ENCODE results near the gene PTPN1. TPM values are rescaled to one million over a fixed set of nuclear protein-coding genes. Genes with fewer than 3 reads are reported as not detected.

PTPN1 gene
- polyA plus RNA-seq, 1 of the 3 experiments (the other 2 are of a cell fraction), result 23.6 TPM

- H3K4me1 ChIP-seq (ENCODE audit: control insufficient read depth in 1 of 2, insufficient read depth in 2 of 2, low read depth in 1 of 2, low read length in 1 of 2), result peaks cover 0 to 4% of the 10 kb centered on the region in 2 experiments; a peak in 1 of 4 replicates
- H3K79me2 ChIP-seq (ENCODE audit: insufficient read depth), result no peaks in the 10 kb centered on the region
- H3F3A ChIP-seq (replicated peaks; ENCODE audit: insufficient read depth), result peaks cover 4% of the 10 kb centered on the region
- no peak for TF ChIP-seq JUND (IDR thresholded peaks at IDR 0.05)
- TF ChIP-seq ELF1 (IDR thresholded peaks at IDR 0.05), result no peak
- no peak for TF ChIP-seq FOXJ3 (CRISPR knock-in tag; IDR thresholded peaks at IDR 0.05)
- TF ChIP-seq, protein P1, sequence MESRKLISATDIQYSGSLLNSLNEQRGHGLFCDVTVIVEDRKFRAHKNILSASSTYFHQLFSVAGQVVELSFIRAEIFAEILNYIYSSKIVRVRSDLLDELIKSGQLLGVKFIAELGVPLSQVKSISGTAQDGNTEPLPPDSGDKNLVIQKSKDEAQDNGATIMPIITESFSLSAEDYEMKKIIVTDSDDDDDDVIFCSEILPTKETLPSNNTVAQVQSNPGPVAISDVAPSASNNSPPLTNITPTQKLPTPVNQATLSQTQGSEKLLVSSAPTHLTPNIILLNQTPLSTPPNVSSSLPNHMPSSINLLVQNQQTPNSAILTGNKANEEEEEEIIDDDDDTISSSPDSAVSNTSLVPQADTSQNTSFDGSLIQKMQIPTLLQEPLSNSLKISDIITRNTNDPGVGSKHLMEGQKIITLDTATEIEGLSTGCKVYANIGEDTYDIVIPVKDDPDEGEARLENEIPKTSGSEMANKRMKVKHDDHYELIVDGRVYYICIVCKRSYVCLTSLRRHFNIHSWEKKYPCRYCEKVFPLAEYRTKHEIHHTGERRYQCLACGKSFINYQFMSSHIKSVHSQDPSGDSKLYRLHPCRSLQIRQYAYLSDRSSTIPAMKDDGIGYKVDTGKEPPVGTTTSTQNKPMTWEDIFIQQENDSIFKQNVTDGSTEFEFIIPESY (IDR thresholded peaks at IDR 0.05; ENCODE audit: borderline replicate concordance, low read depth), result no peak
- TF ChIP-seq, protein P2, sequence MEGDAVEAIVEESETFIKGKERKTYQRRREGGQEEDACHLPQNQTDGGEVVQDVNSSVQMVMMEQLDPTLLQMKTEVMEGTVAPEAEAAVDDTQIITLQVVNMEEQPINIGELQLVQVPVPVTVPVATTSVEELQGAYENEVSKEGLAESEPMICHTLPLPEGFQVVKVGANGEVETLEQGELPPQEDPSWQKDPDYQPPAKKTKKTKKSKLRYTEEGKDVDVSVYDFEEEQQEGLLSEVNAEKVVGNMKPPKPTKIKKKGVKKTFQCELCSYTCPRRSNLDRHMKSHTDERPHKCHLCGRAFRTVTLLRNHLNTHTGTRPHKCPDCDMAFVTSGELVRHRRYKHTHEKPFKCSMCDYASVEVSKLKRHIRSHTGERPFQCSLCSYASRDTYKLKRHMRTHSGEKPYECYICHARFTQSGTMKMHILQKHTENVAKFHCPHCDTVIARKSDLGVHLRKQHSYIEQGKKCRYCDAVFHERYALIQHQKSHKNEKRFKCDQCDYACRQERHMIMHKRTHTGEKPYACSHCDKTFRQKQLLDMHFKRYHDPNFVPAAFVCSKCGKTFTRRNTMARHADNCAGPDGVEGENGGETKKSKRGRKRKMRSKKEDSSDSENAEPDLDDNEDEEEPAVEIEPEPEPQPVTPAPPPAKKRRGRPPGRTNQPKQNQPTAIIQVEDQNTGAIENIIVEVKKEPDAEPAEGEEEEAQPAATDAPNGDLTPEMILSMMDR (IDR thresholded peaks at IDR 0.05), result no peak
- TF ChIP-seq, protein P3, sequence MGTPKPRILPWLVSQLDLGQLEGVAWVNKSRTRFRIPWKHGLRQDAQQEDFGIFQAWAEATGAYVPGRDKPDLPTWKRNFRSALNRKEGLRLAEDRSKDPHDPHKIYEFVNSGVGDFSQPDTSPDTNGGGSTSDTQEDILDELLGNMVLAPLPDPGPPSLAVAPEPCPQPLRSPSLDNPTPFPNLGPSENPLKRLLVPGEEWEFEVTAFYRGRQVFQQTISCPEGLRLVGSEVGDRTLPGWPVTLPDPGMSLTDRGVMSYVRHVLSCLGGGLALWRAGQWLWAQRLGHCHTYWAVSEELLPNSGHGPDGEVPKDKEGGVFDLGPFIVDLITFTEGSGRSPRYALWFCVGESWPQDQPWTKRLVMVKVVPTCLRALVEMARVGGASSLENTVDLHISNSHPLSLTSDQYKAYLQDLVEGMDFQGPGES (IDR thresholded peaks at IDR 0.05; ENCODE audit: low read depth, low read length), result no peak
- no peak for TF ChIP-seq GATA2 (CRISPR knock-in tag; IDR thresholded peaks at IDR 0.05)
- TF ChIP-seq USF1 (IDR thresholded peaks at IDR 0.05; ENCODE audit: borderline replicate concordance, low read depth), result no peak
- TF ChIP-seq POLR2AphosphoS5 (IDR thresholded peaks at IDR 0.05; ENCODE audit: low read depth, low read length), result no peak
- TF ChIP-seq SMC3 (IDR thresholded peaks at IDR 0.05; ENCODE audit: low read depth, low read length), result no peak
- no peak for TF ChIP-seq FOSL2 (IDR thresholded peaks at IDR 0.05; ENCODE audit: borderline replicate concordance, low read depth)
- TF ChIP-seq RFX5 (IDR thresholded peaks at IDR 0.05; ENCODE audit: low read length), result no peak
- TF ChIP-seq FOXM1 (IDR thresholded peaks at IDR 0.05; ENCODE audit: low read depth), result no peak
- TF ChIP-seq, protein P4, sequence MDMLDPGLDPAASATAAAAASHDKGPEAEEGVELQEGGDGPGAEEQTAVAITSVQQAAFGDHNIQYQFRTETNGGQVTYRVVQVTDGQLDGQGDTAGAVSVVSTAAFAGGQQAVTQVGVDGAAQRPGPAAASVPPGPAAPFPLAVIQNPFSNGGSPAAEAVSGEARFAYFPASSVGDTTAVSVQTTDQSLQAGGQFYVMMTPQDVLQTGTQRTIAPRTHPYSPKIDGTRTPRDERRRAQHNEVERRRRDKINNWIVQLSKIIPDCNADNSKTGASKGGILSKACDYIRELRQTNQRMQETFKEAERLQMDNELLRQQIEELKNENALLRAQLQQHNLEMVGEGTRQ (IDR thresholded peaks at IDR 0.05; ENCODE audit: borderline replicate concordance, low read depth, low read length), result no peak
- TF ChIP-seq MEF2A (IDR thresholded peaks at IDR 0.05; ENCODE audit: borderline replicate concordance, low read depth), result no peak
- no peak for TF ChIP-seq RAD21 (IDR thresholded peaks at IDR 0.05; ENCODE audit: low read length)
- TF ChIP-seq EZH2phosphoT487 (IDR thresholded peaks at IDR 0.05; ENCODE audit: borderline replicate concordance, low read depth), result no peak
- H3K9me2 ChIP-seq, result no peaks in the 10 kb centered on the region
- ChIA-PET CTCF (interaction anchor here (1.2 to 1.3 kb wide), 3 partner anchors 11 to 88 kb away, joined by 3 to 5 read pairs (median 3); no protein-coding TSS in a partner anchor), POLR2A (interaction anchor here (0.7 kb wide), 1 partner anchor 18 kb away, joined by 3 read pairs; no protein-coding TSS in a partner anchor)
- no peak overlapping the region for H2AFZ ChIP-seq (ENCODE audit: low read depth)
- H4K20me1 ChIP-seq (ENCODE audit: insufficient read depth), result no peaks in the 10 kb centered on the region
- no peak overlapping the region for H3K4me3 ChIP-seq (ENCODE audit: low read depth in 2 of 2, low read length in 1 of 2)
- H3K27me3 ChIP-seq (ENCODE audit: insufficient read depth), result no peaks in the 10 kb centered on the region
- H3K9ac ChIP-seq, result no peak overlapping the region
- peak overlapping the region in 1 of 2 experiments; percentile 54; a peak in 1 of 4 replicates for H3K27ac ChIP-seq (ENCODE audit: low read depth in 2 of 2, low read length in 1 of 2)
- no peaks in the 10 kb centered on the region for H3K9me3 ChIP-seq
- H3K4me2 ChIP-seq, result no peak overlapping the region
- 92% methylated on average over 8 of the region's 8 CpGs for WGBS (ENCODE audit: low lambda C conversion rate)
- DNase-seq, result no peak
- H3K36me3 ChIP-seq (replicated peaks in 1 of 2; ENCODE audit: control insufficient read depth in 1 of 2, insufficient read depth in 2 of 2, low read length in 1 of 2), result no peaks in the 10 kb centered on the region
Measured at GRCh38 chr20:50491926-50492634, 18.1 kb upstream of the PTPN1 start.
